ENCODE measurements around the gene ZDHHC4.

The ZDHHC4 gene

GRCh38 chr7:6604458-6604857 is 27.2 kb downstream of the ZDHHC4 start:
- DNase-seq (ENCODE audit: low read depth in 1 of 2, low spot score in 1 of 2) = no peak

GRCh38 chr7:6606866-6607583 is 29.8 kb downstream of the ZDHHC4 start:
- no peak for DNase-seq (ENCODE audit: low read depth in 1 of 2, low spot score in 1 of 2)

DNA sequence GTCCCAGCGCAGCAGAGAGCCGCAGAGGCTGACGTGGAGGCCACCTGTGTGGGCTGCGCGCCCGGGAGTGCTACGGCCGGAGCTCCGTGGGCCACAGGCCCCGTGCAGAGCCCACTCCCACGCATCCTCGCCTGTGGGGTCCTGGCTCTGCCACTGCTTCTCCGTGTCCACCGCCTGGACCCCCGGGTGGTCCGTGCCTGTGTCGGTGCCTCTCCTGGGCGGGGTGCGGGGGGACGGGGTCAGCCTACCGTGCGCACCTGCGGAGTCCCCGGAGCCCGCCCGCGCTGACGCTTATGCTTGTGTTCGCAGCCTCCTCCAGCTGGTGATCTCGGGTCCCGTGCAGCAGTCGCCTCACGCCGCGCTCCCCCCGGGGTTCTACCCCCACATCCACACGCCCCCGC is 30.4 kb downstream of the ZDHHC4 start:
- no peak for DNase-seq (ENCODE audit: low read depth in 1 of 2, low spot score in 1 of 2)

GRCh38 chr7:6608081-6608480 is 30.8 kb downstream of the ZDHHC4 start:
- DNase-seq (ENCODE audit: low read depth in 1 of 2, low spot score in 1 of 2) = no peak

GRCh38 chr7:6608794-6609193 is 31.5 kb downstream of the ZDHHC4 start:
- no peak for DNase-seq (ENCODE audit: low read depth in 1 of 2, low spot score in 1 of 2)

- no peak for DNase-seq (ENCODE audit: low read depth in 1 of 2, low spot score in 1 of 2)
Measured at GRCh38 chr7:6612819-6613218, 35.6 kb downstream of the ZDHHC4 start.

DNA sequence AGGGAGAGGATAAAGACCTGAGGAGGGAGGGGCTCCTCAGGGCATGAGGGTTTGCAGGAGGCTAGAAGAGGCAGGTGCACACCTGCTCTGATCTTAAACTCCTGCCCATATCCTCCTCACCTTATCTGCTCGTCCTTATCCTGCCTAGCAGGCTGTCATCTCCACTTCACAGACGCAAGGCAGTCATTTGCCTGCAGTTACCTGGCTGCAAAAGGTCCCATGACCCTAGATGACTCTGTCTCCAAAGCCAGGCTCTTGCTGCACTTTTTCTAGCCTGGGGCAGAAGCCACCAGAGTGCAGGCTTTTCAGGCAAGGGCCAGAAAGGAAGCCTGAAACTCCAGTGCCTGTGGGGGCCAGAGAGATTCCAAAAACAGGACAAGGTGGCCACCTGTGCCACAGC is 36.5 kb downstream of the ZDHHC4 start:
- DNase-seq (ENCODE audit: low read depth in 1 of 2, low spot score in 1 of 2) = no peak

DNA sequence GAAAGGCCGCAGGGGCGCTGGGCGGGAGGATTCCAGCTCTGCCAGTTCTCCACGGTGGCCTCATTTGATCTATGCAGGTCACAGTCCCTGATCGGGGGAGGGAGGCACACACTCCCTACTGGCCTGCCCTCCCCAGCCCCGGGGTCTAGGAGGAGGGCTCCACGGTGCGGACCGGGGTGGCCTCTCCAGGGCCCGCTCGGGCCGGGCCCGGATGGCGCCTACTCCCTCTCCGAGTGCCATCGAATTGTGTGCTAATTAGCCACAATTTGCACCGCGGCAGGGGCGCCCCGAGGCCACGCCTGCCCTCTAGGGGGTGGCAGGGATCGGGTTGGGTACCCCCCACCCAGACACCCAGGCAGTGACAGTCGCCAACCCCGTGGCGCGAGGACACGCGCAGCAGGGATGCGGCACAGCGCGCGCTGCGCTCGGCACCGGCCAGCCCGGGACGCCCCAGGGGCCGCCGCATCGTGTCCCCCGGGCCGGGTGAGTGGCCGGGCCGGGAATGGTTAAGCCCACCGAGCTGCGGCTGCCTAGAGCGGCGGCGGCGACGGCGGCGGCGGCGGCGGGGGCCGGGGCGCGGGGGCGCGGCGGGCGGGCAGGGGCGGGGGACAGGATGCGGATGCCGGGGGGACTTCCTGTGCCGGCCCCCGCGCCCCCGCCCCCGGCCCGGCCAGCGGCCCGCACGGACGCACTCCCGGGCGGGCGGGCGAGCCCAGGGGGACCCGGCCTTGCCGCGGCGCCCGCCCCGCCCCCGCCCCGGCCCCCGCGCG is 37.9 kb downstream of the ZDHHC4 start, which contains the start of gene ZNF853:
Gene ZNF853, plus strand, starts transcription at position 658 of the 770 bp plus-strand sequence. CDS start 565 bp downstream, outside the sequence.
- DNase-seq (ENCODE audit: low read depth in 1 of 2, low spot score in 1 of 2) = no peak

- DNase-seq (ENCODE audit: low read depth in 1 of 2, low spot score in 1 of 2) = no peak
Measured at GRCh38 chr7:6615723-6616555, 38.7 kb downstream of the ZDHHC4 start.

GRCh38 chr7:6616854-6617643 is 39.8 kb downstream of the ZDHHC4 start:
- DNase-seq (ENCODE audit: low read depth in 1 of 2, low spot score in 1 of 2) = no peak

GRCh38 chr7:6618621-6619020 is 41.4 kb downstream of the ZDHHC4 start:
- DNase-seq (ENCODE audit: low read depth in 1 of 2, low spot score in 1 of 2) = no peak

DNA sequence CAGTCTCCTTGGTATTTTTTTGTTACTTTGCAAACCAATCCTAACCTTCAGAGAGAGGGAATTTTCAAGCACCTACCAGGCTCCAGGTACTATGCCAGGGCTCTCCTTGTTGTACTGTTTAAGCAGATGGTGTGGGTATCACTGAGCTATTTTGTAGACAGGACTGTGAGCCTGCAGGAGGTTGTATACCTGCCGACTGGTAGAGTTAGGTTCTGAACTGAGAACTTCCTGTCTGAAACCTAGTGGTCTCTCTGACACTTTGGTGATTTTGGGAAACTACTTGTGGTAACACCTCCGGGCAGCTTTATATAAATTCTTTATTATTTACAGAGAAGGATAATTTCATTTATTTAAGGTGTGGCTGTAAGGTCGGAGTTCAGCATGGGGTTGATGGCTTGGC is 42.7 kb downstream of the ZDHHC4 start:
- no peak for DNase-seq (ENCODE audit: low read depth in 1 of 2, low spot score in 1 of 2)

- no peak for DNase-seq (ENCODE audit: low read depth in 1 of 2, low spot score in 1 of 2)
Measured at GRCh38 chr7:6621195-6622133, 44.2 kb downstream of the ZDHHC4 start.

GRCh38 chr7:6622134-6622710 is 45.0 kb downstream of the ZDHHC4 start:
- no peak for DNase-seq (ENCODE audit: low read depth in 1 of 2, low spot score in 1 of 2)

GRCh38 chr7:6623589-6624245 is 46.5 kb downstream of the ZDHHC4 start:
- no peak for DNase-seq (ENCODE audit: low read depth in 1 of 2, low spot score in 1 of 2)

- no peak for DNase-seq (ENCODE audit: low read depth in 1 of 2, low spot score in 1 of 2)
Measured at GRCh38 chr7:6624246-6624611, 47.0 kb downstream of the ZDHHC4 start.

DNA sequence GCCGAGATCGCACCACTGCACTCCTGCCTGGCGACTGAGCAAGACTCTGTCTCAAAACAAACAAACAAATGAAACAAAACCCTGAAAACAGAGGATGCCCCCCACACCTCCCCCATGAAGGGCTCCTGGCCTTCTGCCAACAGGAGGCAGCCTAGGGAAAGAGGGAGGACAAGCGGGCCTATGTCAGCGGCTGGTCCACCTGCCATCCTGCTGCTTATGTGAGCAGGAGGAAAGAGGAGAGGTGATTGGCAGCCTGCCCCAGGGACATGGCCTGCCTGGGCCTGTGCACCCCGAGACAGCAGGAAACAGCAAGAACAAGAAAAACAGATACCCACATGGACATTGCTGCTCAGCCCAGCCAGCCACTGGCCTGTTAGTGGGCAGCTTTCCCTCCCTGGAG is 50.8 kb downstream of the ZDHHC4 start:
- DNase-seq (ENCODE audit: low read depth in 1 of 2, low spot score in 1 of 2) = no peak

DNA sequence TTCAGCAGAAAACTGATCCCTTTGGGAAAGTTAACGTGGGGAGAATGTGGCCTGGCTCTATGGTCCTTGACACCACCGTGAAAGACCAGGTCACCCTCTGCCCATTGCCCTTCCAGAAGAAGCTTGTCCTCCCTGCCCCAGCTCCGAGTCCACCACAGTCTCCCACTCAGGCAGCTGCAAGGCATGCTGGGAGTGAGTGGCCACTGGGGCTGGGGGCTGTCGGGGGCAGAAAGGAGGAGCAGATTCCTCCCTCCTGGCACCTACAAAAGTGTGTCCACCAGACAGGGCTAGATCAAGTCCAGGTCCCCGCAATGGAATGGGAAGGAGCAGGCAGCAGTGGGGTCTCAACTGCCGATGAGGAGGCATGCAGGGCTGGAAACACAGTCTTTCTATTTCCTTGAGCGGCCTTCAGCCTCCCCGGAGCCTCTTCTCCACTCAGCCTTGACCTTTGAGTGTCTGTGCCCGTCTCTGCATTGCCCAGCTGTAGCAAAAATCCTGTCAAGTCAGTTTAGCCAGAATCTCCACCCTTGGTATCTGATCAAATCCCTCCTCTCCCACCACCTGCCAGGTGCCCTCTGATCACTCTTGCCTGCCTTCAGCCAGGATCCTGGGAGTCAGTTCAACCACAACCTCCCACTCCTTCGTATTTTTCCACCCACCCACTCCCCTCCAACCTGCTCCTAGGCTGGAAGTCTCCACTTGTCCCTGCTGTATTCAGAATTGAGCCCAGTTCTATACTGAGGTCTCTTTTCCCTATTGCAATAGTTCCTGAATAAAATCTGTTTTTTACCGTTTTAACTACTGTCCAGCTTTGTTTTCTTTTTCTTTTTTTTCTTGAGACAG is 53.0 kb downstream of the ZDHHC4 start:
- DNase-seq (ENCODE audit: low read depth in 1 of 2, low spot score in 1 of 2) = no peak

Measured in stimulated activated CD4-positive, alpha-beta T cell treated with anti-CD3 and anti-CD28 coated beads, Interleukin-15, amount 100 ng/mL, for 1 hour (primary cell).